WTC11 (cell line): ENCODE measurements around the gene ISOC2. TPM values are rescaled to one million over a fixed set of nuclear protein-coding genes. Genes with fewer than 3 reads are reported as not detected.
A peak's percentile ranks its signal among the peaks of the same experiment; 100 is the strongest.
"Not testable (repeated sequence)": the region's sequence is repeated elsewhere in the genome, so short reads cannot be mapped to it uniquely, and the experiment has no call there.

ENCODE experiments used
- ATAC-seq: fragments of 200-7000 bp; cut with Tn5 transposase; 2 replicates; pipeline ENCODE4 v1.10.0; 2021; ENCODE audit warnings: mild to moderate bottlenecking, moderate library complexity
- CTCF ChIA-PET: fragments of 300-600 bp; sonication (Branson Sonifier 250); formaldehyde crosslinking; loops from one replicate; lab custom pipeline; 2021; ENCODE audit warnings: antibody characterized with exemption; lab: Charles Lee
- POLR2A ChIA-PET: fragments of 350-600 bp; sonication (Branson Sonifier 250); formaldehyde crosslinking; loops from one replicate; lab custom pipeline; 2021; ENCODE audit warnings: antibody characterized with exemption; lab: Charles Lee
- DNase-seq: peaks from one replicate; pipeline ENCODE4 v3.0.0; 2021; ENCODE audit warnings: low spot score
- H3K27ac Mint-ChIP-seq: 2 replicates; pipeline ENCODE4 v1.8.0; 2021; ENCODE audit warnings: mixed read lengths
- H3K27me3 Mint-ChIP-seq: 2 replicates; pipeline ENCODE4 v1.8.0; 2021; ENCODE audit warnings: low read depth, mild to moderate bottlenecking, moderate library complexity, mixed read lengths
- H3K36me3 Mint-ChIP-seq: 2 replicates; pipeline ENCODE4 v1.8.0; 2021; ENCODE audit warnings: mixed read lengths
- H3K4me1 Mint-ChIP-seq: 2 replicates; pipeline ENCODE4 v1.8.0; 2022; ENCODE audit warnings: mixed read lengths
- H3K4me3 Mint-ChIP-seq: 2 replicates; pipeline ENCODE4 v1.8.0; 2021; ENCODE audit warnings: mild to moderate bottlenecking, moderate library complexity, mixed read lengths
- H3K9me3 Mint-ChIP-seq: 2 replicates; pipeline ENCODE4 v1.8.0; 2021; ENCODE audit warnings: mixed read lengths
- E2F1 ChIP-seq: sonication (generic); formaldehyde crosslinking; IDR thresholded peaks from 2 replicates; pipeline ENCODE4 v1.8.0; 2022; ENCODE audit warnings: mild to moderate bottlenecking, missing genetic modification reagents
- HMGA2 ChIP-seq: fragments of 250-450 bp; sonication (Bioruptor Pico); IDR thresholded peaks from 2 replicates; pipeline ENCODE4 v1.4.0; 2021; ENCODE audit warnings: mild to moderate bottlenecking, moderate library complexity
- MXD4 ChIP-seq: fragments of 250-450 bp; sonication (Bioruptor Pico); IDR thresholded peaks from 2 replicates; pipeline ENCODE4 v1.8.0; 2021; ENCODE audit warnings: mild to moderate bottlenecking, moderate library complexity, borderline replicate concordance
- NR2C2 ChIP-seq: sonication (generic); formaldehyde crosslinking; IDR thresholded peaks from 2 replicates; pipeline ENCODE4 v1.8.0; 2022; ENCODE audit warnings: mild to moderate bottlenecking, missing genetic modification reagents
- OVOL2 ChIP-seq: fragments of 250-450 bp; sonication (Bioruptor Pico); IDR thresholded peaks from 2 replicates; pipeline ENCODE4 v1.9.0; 2021; ENCODE audit warnings: mild to moderate bottlenecking, borderline replicate concordance
- PREB ChIP-seq: sonication (generic); formaldehyde crosslinking; IDR thresholded peaks from 2 replicates; pipeline ENCODE4 v1.8.1; 2022; ENCODE audit warnings: mild to moderate bottlenecking, missing genetic modification reagents, moderate library complexity, borderline replicate concordance
- RORB ChIP-seq: fragments of 250-450 bp; sonication (Bioruptor Pico); IDR thresholded peaks from 2 replicates; pipeline ENCODE4 v1.9.0; 2021; ENCODE audit warnings: mild to moderate bottlenecking
- TEAD1 ChIP-seq: sonication (generic); formaldehyde crosslinking; IDR thresholded peaks from 2 replicates; pipeline ENCODE4 v1.8.0; 2022; ENCODE audit warnings: mild to moderate bottlenecking, missing genetic modification reagents
- ZNF121 ChIP-seq: sonication (generic); formaldehyde crosslinking; IDR thresholded peaks from 2 replicates; pipeline ENCODE4 v1.8.0; 2023; ENCODE audit warnings: missing genetic modification reagents
- ZNF281 ChIP-seq: sonication (generic); formaldehyde crosslinking; IDR thresholded peaks from 2 replicates; pipeline ENCODE4 v1.8.0; 2023; ENCODE audit warnings: mild to moderate bottlenecking, missing genetic modification reagents
- ZNF532 ChIP-seq: fragments of 250-450 bp; sonication (Bioruptor Pico); IDR thresholded peaks from 2 replicates; pipeline ENCODE4 v1.9.0; 2021; ENCODE audit warnings: mild to moderate bottlenecking, borderline replicate concordance
- ZNF671 ChIP-seq: fragments of 250-450 bp; sonication (Bioruptor Pico); IDR thresholded peaks from 2 replicates; pipeline ENCODE4 v1.8.0; 2021; ENCODE audit warnings: mild to moderate bottlenecking
- total RNA-seq: library from RNA; stranded (reverse); gene quantifications from 3 replicates; pipeline ENCODE4 v1.2.3, GENCODE V29; 2021
- TF ChIP-seq, protein P1 (sequence below): sonication (generic); formaldehyde crosslinking; IDR thresholded peaks from 2 replicates; pipeline ENCODE4 v1.8.1; 2023; ENCODE audit warnings: mild to moderate bottlenecking, missing genetic modification reagents, moderate library complexity
- TF ChIP-seq, protein P2 (sequence below): fragments of 250-450 bp; sonication (Bioruptor Pico); conservative IDR thresholded peaks from 2 replicates; pipeline ENCODE4 v1.9.0; 2021; ENCODE audit warnings: mild to moderate bottlenecking

Gene ISOC2
- total RNA-seq, 1 experiment from 2014 or later, result 96.3 TPM

- POLR2A ChIA-PET, result interaction anchor here (0.6 to 1.1 kb wide), 4 partner anchors 11 to 1235 kb away, joined by 3 to 4 read pairs (median 3); partner anchors contain the start of gene TMEM238
- Mint-ChIP-seq H3K4me1 (peaks cover 22% of the 10 kb centered on the region), H3K27me3 (peaks cover 41% of the 10 kb centered on the region), H3K9me3 (peaks cover 22% of the 10 kb centered on the region)
- H3K4me3 Mint-ChIP-seq, H3K27ac Mint-ChIP-seq, DNase-seq, ATAC-seq: not testable (repeated sequence)
- CTCF ChIA-PET, result interaction anchor here (0.6 to 2.5 kb wide), 4 partner anchors 9 to 244 kb away, joined by 3 to 11 read pairs (median 4); no protein-coding TSS in a partner anchor
- peak; percentile 73 for TF ChIP-seq ZNF121 (CRISPR knock-in tag)
- TF ChIP-seq, all 79 proteins: peak for 1; not testable (repeated sequence) for 78
- H3K36me3 Mint-ChIP-seq, result peaks cover 34% of the 10 kb centered on the region
Observed at GRCh38 chr19:55409179-55409578, 52.3 kb downstream of the ISOC2 start.

GRCh38 chr19:55408533-55408872 lies 52.9 kb downstream of the ISOC2 start:
- ChIA-PET CTCF (interaction anchor here (0.6 to 2.5 kb wide), 4 partner anchors 10 to 245 kb away, joined by 3 to 11 read pairs (median 4); no protein-coding TSS in a partner anchor), POLR2A (interaction anchor here (0.6 to 1.1 kb wide), 3 partner anchors 11 to 1234 kb away, joined by 3 to 4 read pairs (median 3); partner anchors contain the start of gene TMEM238)
- peak overlapping the region; percentile 88 for H3K4me3 Mint-ChIP-seq
- H3K27me3 Mint-ChIP-seq, result peaks cover 36% of the 10 kb centered on the region
- ATAC-seq (no peak), DNase-seq (no peak)
- TF ChIP-seq, protein P1, sequence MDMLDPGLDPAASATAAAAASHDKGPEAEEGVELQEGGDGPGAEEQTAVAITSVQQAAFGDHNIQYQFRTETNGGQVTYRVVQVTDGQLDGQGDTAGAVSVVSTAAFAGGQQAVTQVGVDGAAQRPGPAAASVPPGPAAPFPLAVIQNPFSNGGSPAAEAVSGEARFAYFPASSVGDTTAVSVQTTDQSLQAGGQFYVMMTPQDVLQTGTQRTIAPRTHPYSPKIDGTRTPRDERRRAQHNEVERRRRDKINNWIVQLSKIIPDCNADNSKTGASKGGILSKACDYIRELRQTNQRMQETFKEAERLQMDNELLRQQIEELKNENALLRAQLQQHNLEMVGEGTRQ (CRISPR knock-in tag), result no peak
- TF ChIP-seq ZNF532, result peak; percentile 33; the same call in 1 of the 2 replicates
- peak overlapping the region; percentile 92 for H3K27ac Mint-ChIP-seq
- peaks cover 40% of the 10 kb centered on the region for H3K36me3 Mint-ChIP-seq
- H3K9me3 Mint-ChIP-seq, result peaks cover 22% of the 10 kb centered on the region
- peaks cover 26% of the 10 kb centered on the region for H3K4me1 Mint-ChIP-seq

- H3K4me1 Mint-ChIP-seq, result peaks cover 31% of the 10 kb centered on the region
- DNase-seq (peak; percentile 96), ATAC-seq (peak; percentile 97)
- peak overlapping the region; percentile 88 for H3K4me3 Mint-ChIP-seq
- peaks cover 45% of the 10 kb centered on the region for H3K36me3 Mint-ChIP-seq
- ChIA-PET CTCF (interaction anchor here (1.0 to 2.5 kb wide), 4 partner anchors 10 to 247 kb away, joined by 3 to 11 read pairs (median 4); no protein-coding TSS in a partner anchor), POLR2A (interaction anchor here (0.6 to 2.3 kb wide), 13 partner anchors 12 to 251 kb away, joined by 3 to 8 read pairs (median 4); partner anchors contain the start of genes FIZ1, KMT5C and TMEM238)
- peaks cover 22% of the 10 kb centered on the region for H3K9me3 Mint-ChIP-seq
- H3K27ac Mint-ChIP-seq, result peak overlapping the region; percentile 92
- H3K27me3 Mint-ChIP-seq, result peaks cover 36% of the 10 kb centered on the region
- TF ChIP-seq, protein P2, sequence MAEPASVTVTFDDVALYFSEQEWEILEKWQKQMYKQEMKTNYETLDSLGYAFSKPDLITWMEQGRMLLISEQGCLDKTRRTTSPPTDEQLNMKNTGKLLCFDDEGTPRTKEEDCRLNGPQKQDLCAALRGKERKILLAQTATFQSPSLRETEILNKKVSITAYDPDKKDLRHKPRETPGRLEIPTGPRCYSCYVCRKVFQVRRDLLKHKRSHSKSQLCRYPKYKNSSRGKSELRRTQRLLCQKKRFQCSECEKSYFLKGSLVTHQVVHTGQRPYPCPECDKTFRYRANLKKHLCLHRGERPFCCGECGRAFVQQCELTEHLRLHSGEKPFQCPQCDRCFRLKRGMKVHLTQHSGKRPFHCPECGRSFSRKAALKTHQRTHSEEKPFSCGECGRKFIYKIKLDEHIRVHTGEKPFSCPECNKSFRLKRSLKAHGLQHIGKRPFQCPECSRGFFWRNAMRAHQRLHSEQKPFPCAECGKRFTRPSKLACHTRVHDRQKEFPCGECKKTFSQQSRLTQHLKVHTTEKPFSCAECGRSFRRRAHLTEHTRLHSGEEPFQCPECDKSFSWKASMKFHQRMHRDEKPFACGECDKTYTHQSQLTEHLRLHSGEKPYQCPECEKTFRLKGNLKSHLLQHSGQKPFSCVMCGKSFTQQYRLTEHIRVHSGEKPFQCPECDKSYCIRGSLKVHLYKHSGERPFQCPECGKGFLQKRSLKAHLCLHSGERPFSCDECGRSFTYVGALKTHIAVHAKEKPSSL (CRISPR knock-in tag), result no peak
- TF ChIP-seq TEAD1 (CRISPR knock-in tag), result peak; percentile 40; the same call in 1 of the 2 replicates
- TF ChIP-seq HMGA2 (CRISPR knock-in tag), result no peak
- 0 out of 2 replicates have a peak, but pooled peaks have one; percentile 43 for TF ChIP-seq E2F1 (CRISPR knock-in tag)
- no peak for TF ChIP-seq ZNF671 (CRISPR knock-in tag)
- no peak for TF ChIP-seq RORB (CRISPR knock-in tag)
- no peak for TF ChIP-seq PREB (CRISPR knock-in tag)
- TF ChIP-seq MXD4 (CRISPR knock-in tag), result no peak
- peak; percentile 62; the same call in 1 of the 2 replicates for TF ChIP-seq NR2C2 (CRISPR knock-in tag)
- no peak for TF ChIP-seq OVOL2 (CRISPR knock-in tag)
- TF ChIP-seq ZNF281 (CRISPR knock-in tag), result peak; percentile 77; the same call in 1 of the 2 replicates
Observed at GRCh38 chr19:55407800-55408532, 53.5 kb downstream of the ISOC2 start.
